PC-9 (cell line): ENCODE data around the gene BMP8A. TPM values are rescaled to one million over a fixed set of nuclear protein-coding genes. Genes with fewer than 3 reads are reported as not detected.

Source experiments
- BruUV-seq: library from RNA; stranded (reverse); fragments of 400-500 nt; replicated peaks from 2 replicates; lab custom pipeline; 2021; lab: Mats Ljungman, UMichigan
- CTCF ChIA-PET: fragments of 300-600 bp; sonication (Branson Sonifier 250); formaldehyde crosslinking; loops from one replicate; lab custom pipeline; 2022; ENCODE audit warnings: antibody characterized with exemption; lab: Charles Lee
- POLR2A ChIA-PET: fragments of 300-600 bp; sonication (Branson Sonifier 250); formaldehyde crosslinking; loops from one replicate; lab custom pipeline; 2022; ENCODE audit warnings: antibody characterized with exemption; ENCODE audit not compliant: unreplicated experiment; lab: Charles Lee
- DNase-seq, 2 experiments: peaks; one replicate each; pipeline versions ENCODE4 v3.0.0 to v3.0.0-alpha.2; 2015 to 2022; ENCODE audit warnings: mixed read lengths in 1 of 2
- H2AFZ ChIP-seq: fragments of 200-600 bp; sonication (generic); 2 replicates; pipeline ENCODE4 v1.8.1; 2017; ENCODE audit warnings: antibody characterized with exemption
- H3F3A ChIP-seq: fragments of 200-600 bp; sonication (generic); 2 replicates; pipeline ENCODE4 v1.8.1; 2017; ENCODE audit warnings: antibody characterized with exemption, mild to moderate bottlenecking, low read depth; ENCODE audit not compliant: insufficient read depth
- H3K27ac ChIP-seq: fragments of 200-600 bp; sonication (generic); 2 replicates; pipeline ENCODE4 v1.6.1; 2016; ENCODE audit warnings: mixed run types
- H3K27me3 ChIP-seq: fragments of 200-600 bp; sonication (generic); 2 replicates; pipeline ENCODE4 v1.6.1; 2016; ENCODE audit warnings: low read depth, mixed run types; ENCODE audit not compliant: insufficient read depth
- H3K36me3 ChIP-seq: fragments of 200-600 bp; sonication (generic); 2 replicates; pipeline ENCODE4 v1.6.1; 2016; ENCODE audit warnings: low read depth, mixed run types
- H3K4me1 ChIP-seq: fragments of 200-600 bp; sonication (generic); replicated peaks from 2 replicates; pipeline ENCODE4 v1.6.1; 2016; ENCODE audit warnings: mixed run types; ENCODE audit not compliant: insufficient read depth
- H3K4me2 ChIP-seq: fragments of 200-600 bp; sonication (generic); 2 replicates; pipeline ENCODE4 v1.6.1; 2017; ENCODE audit warnings: mixed run types
- H3K4me3 ChIP-seq: fragments of 200-600 bp; sonication (generic); 2 replicates; pipeline ENCODE4 v1.6.1; 2016; ENCODE audit warnings: mixed run types
- H3K79me2 ChIP-seq: fragments of 200-600 bp; sonication (generic); 2 replicates; pipeline ENCODE4 v1.6.1; 2017; ENCODE audit warnings: low read depth, mixed run types
- H3K9me2 ChIP-seq: fragments of 200-600 bp; sonication (generic); 2 replicates; pipeline ENCODE4 v1.8.1; 2017; ENCODE audit warnings: mild to moderate bottlenecking; ENCODE audit not compliant: insufficient read depth
- H3K9me3 ChIP-seq: fragments of 200-600 bp; sonication (generic); 2 replicates; pipeline ENCODE4 v1.8.1; 2016; ENCODE audit warnings: low read depth; ENCODE audit not compliant: insufficient read depth
- H4K20me1 ChIP-seq: fragments of 200-600 bp; sonication (generic); 2 replicates; pipeline ENCODE4 v1.8.1; 2017; ENCODE audit not compliant: insufficient read depth
- CTCF ChIP-seq: fragments of 200-600 bp; sonication (generic); conservative IDR thresholded peaks from 2 replicates; pipeline ENCODE4 v1.6.1; 2017; ENCODE audit warnings: mixed run types, antibody characterized with exemption, mild to moderate bottlenecking, moderate library complexity
- EZH2 ChIP-seq: fragments of 200-600 bp; sonication (generic); IDR thresholded peaks from 2 replicates; pipeline ENCODE4 v1.8.0; 2017; ENCODE audit warnings: antibody characterized with exemption, low read depth
- intact Hi-C: fragments of 100-400 bp; cut with micrococcal nuclease; formaldehyde crosslinking; loops from one replicate; pipeline ENCODE4 v1.10.0; 2022; ENCODE audit not compliant: unreplicated experiment
- total RNA-seq: library from RNA; stranded (reverse); gene quantifications from 2 replicates; pipeline ENCODE4 v1.2.3, GENCODE V29; 2021

The BMP8A gene
- total RNA-seq, 1 experiment from 2014 or later, result 0.31 TPM

- no peak for DNase-seq
- BruUV-seq, result no TSS peak
- no peak overlapping the region for H3K4me3 ChIP-seq
- H3K9me2 ChIP-seq, result no peaks in the 10 kb centered on the region
- CTCF ChIA-PET, result no interaction called here
- intact Hi-C loops, result no loop called here
- H3K27me3 ChIP-seq, result no peaks in the 10 kb centered on the region
- H3K4me1 ChIP-seq, result no peaks in the 10 kb centered on the region
- H3F3A ChIP-seq, result no peaks in the 10 kb centered on the region
- 0 out of 2 replicates have a peak, but pooled peaks cover 3% of the 10 kb centered on the region for H4K20me1 ChIP-seq
- H3K36me3 ChIP-seq, result peaks cover 28% of the 10 kb centered on the region; the same call in 1 of the 2 replicates
- H2AFZ ChIP-seq, result no peak overlapping the region
- H3K9me3 ChIP-seq, result no peaks in the 10 kb centered on the region
- TF ChIP-seq EZH2 (no peak), CTCF (no peak)
- no peak overlapping the region for H3K27ac ChIP-seq
- no peak overlapping the region for H3K4me2 ChIP-seq
- POLR2A ChIA-PET, result no interaction called here
- H3K79me2 ChIP-seq, result no peaks in the 10 kb centered on the region
Observed at GRCh38 chr1:39469150-39469549, 22.3 kb upstream of the BMP8A start.

GRCh38 chr1:39470040-39470439 lies 21.4 kb upstream of the BMP8A start:
- H3K79me2 ChIP-seq, result no peaks in the 10 kb centered on the region
- no TSS peak for BruUV-seq
- H3K36me3 ChIP-seq, result peaks cover 31% of the 10 kb centered on the region; the same call in 1 of the 2 replicates
- TF ChIP-seq CTCF, result no peak
- no peak for TF ChIP-seq EZH2
- no peaks in the 10 kb centered on the region for H3K9me2 ChIP-seq
- no peak overlapping the region for H3K4me2 ChIP-seq
- no peaks in the 10 kb centered on the region for H3F3A ChIP-seq
- no peak overlapping the region for H3K27ac ChIP-seq
- no peak overlapping the region for H2AFZ ChIP-seq
- no peaks in the 10 kb centered on the region for H3K27me3 ChIP-seq
- ChIA-PET POLR2A (no interaction called here), CTCF (no interaction called here)
- no peak for DNase-seq
- H4K20me1 ChIP-seq, result 0 out of 2 replicates have a peak, but pooled peaks cover 3% of the 10 kb centered on the region
- no peaks in the 10 kb centered on the region for H3K9me3 ChIP-seq
- intact Hi-C loops, result loop anchor here (5.0 kb wide), 1 partner anchor 38 kb away; no protein-coding TSS in a partner anchor
- no peak overlapping the region for H3K4me3 ChIP-seq
- H3K4me1 ChIP-seq, result no peaks in the 10 kb centered on the region

- DNase-seq, result no peak
- ChIA-PET POLR2A (interaction anchor here (0.5 kb wide), 1 partner anchor 74 kb away, joined by 6 read pairs; no protein-coding TSS in a partner anchor), CTCF (no interaction called here)
- TF ChIP-seq CTCF (no peak), EZH2 (no peak)
- Histone ChIP-seq H4K20me1 (no peaks in the 10 kb centered on the region), H3K27ac (no peak overlapping the region), H3K9me2 (no peaks in the 10 kb centered on the region), H3K4me3 (no peak overlapping the region), H3K4me1 (no peaks in the 10 kb centered on the region), H2AFZ (no peak overlapping the region), H3F3A (no peaks in the 10 kb centered on the region), H3K9me3 (no peaks in the 10 kb centered on the region), H3K79me2 (no peaks in the 10 kb centered on the region), H3K36me3 (peaks cover 31% of the 10 kb centered on the region; the same call in 1 of the 2 replicates), H3K27me3 (no peaks in the 10 kb centered on the region), H3K4me2 (no peak overlapping the region)
- intact Hi-C loops, result loop anchor here (5.0 kb wide), 1 partner anchor 41 kb away; no protein-coding TSS in a partner anchor
- BruUV-seq, result no TSS peak
Observed at GRCh38 chr1:39472826-39473225, 18.6 kb upstream of the BMP8A start.
